ENCODE measurements around the gene LDLRAD2.

DNA sequence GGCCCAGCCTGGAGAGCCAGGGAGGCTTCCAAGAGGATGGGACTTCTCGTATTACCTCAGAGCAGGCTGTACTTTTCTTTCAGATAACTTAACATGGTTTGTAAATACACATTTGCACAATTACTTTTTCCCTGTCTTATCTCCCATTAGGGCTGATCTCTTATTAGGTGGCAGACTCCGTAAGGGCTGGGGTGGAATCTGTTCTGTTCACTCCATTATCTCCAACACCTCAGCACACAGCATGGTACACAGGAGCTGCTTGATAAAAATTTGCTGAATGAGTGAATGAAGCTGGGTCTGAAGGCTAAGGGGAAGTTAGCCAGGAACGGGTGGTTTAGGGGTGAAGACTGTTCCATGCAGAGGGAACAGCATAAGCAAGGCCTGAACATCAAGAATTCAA, 48.9 kb downstream of the LDLRAD2 start:
- no peak for TF ChIP-seq POLR2AphosphoS5 (IDR thresholded peaks at IDR 0.05; ENCODE audit: low read depth, low read length)
- TF ChIP-seq POLR2A (IDR thresholded peaks at IDR 0.05; ENCODE audit: low read depth, low read length) = no peak
- no peak for TF ChIP-seq TAF1 (IDR thresholded peaks at IDR 0.05; ENCODE audit: borderline replicate concordance, low read depth, low read length)
